Mesenchymal stem cell (in vitro differentiated cells and primary cell): ENCODE results near the gene LRFN4.

ENCODE experiments used
- DNase-seq: peaks from one replicate; pipeline ENCODE4 v3.0.0-alpha.2; 2013
- H2AFZ ChIP-seq: one replicate; pipeline ENCODE4 v1.6.1; 2013; ENCODE audit warnings: low read depth, mild to moderate bottlenecking, control low read depth, inconsistent platforms, low read length, moderate library complexity
- H2AK5ac ChIP-seq: 2 replicates; pipeline ENCODE4 v1.6.1; 2013; ENCODE audit warnings: low read length, moderate library complexity, mild to moderate bottlenecking, inconsistent platforms; ENCODE audit not compliant: severe bottlenecking
- H2BK120ac ChIP-seq: one replicate; pipeline ENCODE4 v1.6.1; 2013; ENCODE audit warnings: low read depth, mild to moderate bottlenecking, inconsistent platforms, low read length, moderate library complexity
- H2BK12ac ChIP-seq, 2 experiments: one replicate each; pipeline ENCODE4 v1.6.1; 2013; ENCODE audit warnings: inconsistent platforms in 2 of 2, low read length in 2 of 2, mild to moderate bottlenecking in 2 of 2, moderate library complexity in 2 of 2, control low read depth in 1 of 2
- H2BK15ac ChIP-seq: one replicate; pipeline ENCODE4 v1.6.1; 2013; ENCODE audit warnings: mild to moderate bottlenecking, low read depth, inconsistent platforms; ENCODE audit not compliant: poor library complexity, severe bottlenecking
- H2BK5ac ChIP-seq: 2 replicates; pipeline ENCODE4 v1.6.1; 2013; ENCODE audit warnings: low read depth, mild to moderate bottlenecking, low read length, control low read depth, inconsistent platforms; ENCODE audit not compliant: poor library complexity, severe bottlenecking
- H3K14ac ChIP-seq, 2 experiments: one replicate each; pipeline ENCODE4 v1.6.1; 2013; ENCODE audit warnings: inconsistent platforms in 2 of 2, low read length in 2 of 2, control low read depth in 1 of 2, mild to moderate bottlenecking in 1 of 2, moderate library complexity in 1 of 2
- H3K18ac ChIP-seq, 2 experiments: one replicate each; pipeline ENCODE4 v1.6.1; 2013; ENCODE audit warnings: inconsistent platforms in 2 of 2, low read length in 2 of 2, control low read depth in 1 of 2, low read depth in 1 of 2, mild to moderate bottlenecking in 1 of 2
- H3K23ac ChIP-seq, 2 experiments: one replicate each; pipeline ENCODE4 v1.6.1; 2013; ENCODE audit warnings: inconsistent platforms in 2 of 2, low read length in 2 of 2, mild to moderate bottlenecking in 2 of 2, moderate library complexity in 2 of 2, control low read depth in 1 of 2
- H3K27ac ChIP-seq: 2 replicates; pipeline ENCODE4 v1.5.1; 2013; ENCODE audit warnings: mild to moderate bottlenecking, moderate library complexity, low read length, control low read depth, inconsistent platforms; ENCODE audit not compliant: poor library complexity, severe bottlenecking
- H3K27me3 ChIP-seq, 2 experiments: 2 replicates each; pipeline versions ENCODE4 v1.6.1 to v1.7.0; 2013; ENCODE audit warnings: low read length in 2 of 2, mild to moderate bottlenecking in 2 of 2, moderate library complexity in 2 of 2, control low read depth in 1 of 2, inconsistent platforms in 1 of 2; ENCODE audit not compliant: control insufficient read depth in 1 of 2, insufficient read depth in 1 of 2
- H3K36me3 ChIP-seq, 2 experiments: 2 replicates each; pipeline versions ENCODE4 v1.6.1 to v1.7.0; 2013; ENCODE audit warnings: low read length in 2 of 2, control low read depth in 1 of 2, inconsistent platforms in 1 of 2, low read depth in 1 of 2, mild to moderate bottlenecking in 1 of 2; ENCODE audit not compliant: insufficient read depth in 2 of 2, control insufficient read depth in 1 of 2
- H3K4ac ChIP-seq, 2 experiments: one replicate each; pipeline ENCODE4 v1.6.1; 2013; ENCODE audit warnings: inconsistent platforms in 2 of 2, low read length in 2 of 2, mild to moderate bottlenecking in 2 of 2, moderate library complexity in 2 of 2, control low read depth in 1 of 2, low read depth in 1 of 2
- H3K4me1 ChIP-seq: 2 replicates; pipeline ENCODE4 v1.6.1; 2013; ENCODE audit warnings: low read depth, low read length, control low read depth; ENCODE audit not compliant: control insufficient read depth, insufficient read depth
- H3K4me2 ChIP-seq: 2 replicates; pipeline ENCODE4 v1.6.1; 2013; ENCODE audit warnings: low read length, mild to moderate bottlenecking, inconsistent platforms; ENCODE audit not compliant: poor library complexity, severe bottlenecking
- H3K4me3 ChIP-seq, 2 experiments: 2 replicates each; pipeline versions ENCODE4 v1.5.1 to v1.7.0; 2013; ENCODE audit warnings: low read length in 2 of 2, mild to moderate bottlenecking in 2 of 2, control low read depth in 1 of 2, low read depth in 1 of 2; ENCODE audit not compliant: insufficient read depth in 1 of 2
- H3K79me1 ChIP-seq: replicated peaks from 2 replicates; pipeline ENCODE4 v1.6.1; 2013; ENCODE audit warnings: mild to moderate bottlenecking, control low read depth, low read length, inconsistent platforms; ENCODE audit not compliant: poor library complexity, severe bottlenecking
- H3K9ac ChIP-seq: 2 replicates; pipeline ENCODE4 v1.7.0; 2013; ENCODE audit warnings: mild to moderate bottlenecking, low read length, moderate library complexity
- H3K9me3 ChIP-seq: 2 replicates; pipeline ENCODE4 v1.7.0; 2013; ENCODE audit warnings: mild to moderate bottlenecking, low read length; ENCODE audit not compliant: control insufficient read depth
- H4K8ac ChIP-seq: one replicate; pipeline ENCODE4 v1.6.1; 2013; ENCODE audit warnings: inconsistent platforms, mild to moderate bottlenecking, low read length, moderate library complexity
- H4K91ac ChIP-seq: one replicate; pipeline ENCODE4 v1.6.1; 2013; ENCODE audit warnings: mild to moderate bottlenecking, low read length, inconsistent platforms
- WGBS: methylation state at CpG from one replicate; pipeline ENCODE4 v1.1.7; 2013; ENCODE audit warnings: mixed read lengths; 5-methylcytosine and 5-hydroxymethylcytosine counted together

LRFN4 gene

GRCh38 chr11:66870131-66870530 lies 13.3 kb downstream of the LRFN4 start:
- DNase-seq: no peak

DNA sequence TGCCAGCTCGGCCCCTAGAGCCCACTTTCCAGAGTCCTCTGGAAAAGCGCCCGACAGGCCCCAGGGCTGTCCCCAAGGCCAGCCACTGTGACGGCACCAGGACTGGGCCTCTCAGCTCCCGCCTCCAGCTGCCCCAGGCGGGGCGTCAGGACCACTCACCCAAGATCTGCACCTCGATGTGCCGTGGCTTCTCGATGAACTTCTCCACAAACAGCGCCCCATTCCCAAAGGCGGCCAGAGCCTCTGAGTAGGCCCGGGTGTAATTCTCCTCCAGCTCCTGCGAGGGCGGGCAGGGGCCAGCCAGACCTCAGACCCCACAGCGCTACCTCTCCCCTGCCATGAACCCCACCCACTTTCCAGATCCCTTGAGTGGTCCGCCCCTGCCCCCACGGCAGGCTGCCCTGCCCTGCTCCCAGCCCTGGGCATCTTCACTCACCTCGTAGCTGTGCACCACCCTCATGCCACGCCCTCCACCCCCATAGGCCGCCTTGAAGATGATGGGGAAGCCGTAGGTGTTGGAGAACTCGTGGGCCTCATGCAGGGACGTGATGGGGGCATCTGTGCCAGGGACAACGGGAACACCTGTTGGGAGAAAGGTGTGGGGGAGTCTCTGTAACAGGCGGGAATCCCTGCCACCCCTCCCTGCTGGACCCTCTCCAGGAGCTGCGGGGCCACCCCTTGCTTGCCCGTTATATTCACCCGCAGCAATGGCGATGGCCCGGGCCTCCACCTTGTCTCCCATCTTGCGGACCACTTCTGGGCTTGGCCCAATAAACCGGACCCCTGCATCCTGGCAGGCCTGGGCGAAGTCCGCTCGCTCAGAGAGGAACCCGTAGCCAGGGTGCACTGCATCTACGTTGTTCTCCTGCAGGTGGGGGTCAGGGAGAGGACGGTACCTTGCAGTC lies 14.0 kb downstream of the LRFN4 start:
- 97% methylated on average over 34 of the region's 39 CpGs for WGBS
- Histone ChIP-seq H3K9ac (no peak overlapping the region), H3K4me2 (no peak overlapping the region), H2AFZ (no peak overlapping the region), H3K36me3 (peaks cover 18 to 43% of the 10 kb centered on the region in 2 experiments), H3K27ac (no peak overlapping the region), H2BK12ac (no peak overlapping the region), H3K23ac (no peak overlapping the region), H3K9me3 (no peaks in the 10 kb centered on the region), H3K79me1 (peaks cover 5% of the 10 kb centered on the region), H3K18ac (no peak overlapping the region), H3K4me3 (no peak overlapping the region), H3K27me3 (no peaks in the 10 kb centered on the region), H4K91ac (no peak overlapping the region), H2BK120ac (no peak overlapping the region), H3K4me1 (peaks cover 7% of the 10 kb centered on the region), H2AK5ac (no peak overlapping the region), H3K14ac (no peak overlapping the region), H2BK15ac (no peak overlapping the region), H3K4ac (no peak overlapping the region), H4K8ac (no peak overlapping the region), H2BK5ac (no peak overlapping the region)
- DNase-seq: no peak

More at GRCh38 chr11:66870131-66870530, 13.3 kb downstream of the LRFN4 start:
- no peak overlapping the region for H3K14ac ChIP-seq
- H2AK5ac ChIP-seq: no peak overlapping the region
- no peak overlapping the region for H3K4ac ChIP-seq
- H3K4me1 ChIP-seq: peaks cover 7% of the 10 kb centered on the region
- no peak overlapping the region for H3K27ac ChIP-seq
- H2BK5ac ChIP-seq: no peak overlapping the region
- H2BK12ac ChIP-seq: no peak overlapping the region
- no peak overlapping the region for H3K4me3 ChIP-seq
- H3K9me3 ChIP-seq: no peaks in the 10 kb centered on the region
- H3K23ac ChIP-seq: no peak overlapping the region
- H2BK120ac ChIP-seq: no peak overlapping the region
- H4K91ac ChIP-seq: no peak overlapping the region
- no peak overlapping the region for H2AFZ ChIP-seq
- H3K36me3 ChIP-seq: peaks cover 18 to 50% of the 10 kb centered on the region in 2 experiments
- no peak overlapping the region for H3K9ac ChIP-seq
- H3K18ac ChIP-seq: no peak overlapping the region
- H2BK15ac ChIP-seq: no peak overlapping the region
- H3K79me1 ChIP-seq: peaks cover 4% of the 10 kb centered on the region
- no peaks in the 10 kb centered on the region for H3K27me3 ChIP-seq
- 95% methylated on average over 13 of the region's 16 CpGs for WGBS
- no peak overlapping the region for H4K8ac ChIP-seq
- no peak overlapping the region for H3K4me2 ChIP-seq

- Histone ChIP-seq H2BK120ac (no peak overlapping the region), H3K4me1 (peaks cover 7% of the 10 kb centered on the region), H2BK5ac (no peak overlapping the region), H3K14ac (no peak overlapping the region), H3K4ac (no peak overlapping the region), H4K8ac (no peak overlapping the region), H3K9me3 (no peaks in the 10 kb centered on the region), H3K4me3 (no peak overlapping the region), H3K23ac (no peak overlapping the region), H4K91ac (no peak overlapping the region), H3K27ac (no peak overlapping the region), H3K18ac (no peak overlapping the region), H3K9ac (no peak overlapping the region), H2BK15ac (no peak overlapping the region), H3K36me3 (peaks cover 18 to 39% of the 10 kb centered on the region in 2 experiments), H2AK5ac (no peak overlapping the region), H3K79me1 (peaks cover 5% of the 10 kb centered on the region), H2AFZ (no peak overlapping the region), H3K27me3 (no peaks in the 10 kb centered on the region), H2BK12ac (no peak overlapping the region), H3K4me2 (no peak overlapping the region)
- no peak for DNase-seq
- 96% methylated on average over 18 of the region's 18 CpGs for WGBS
Observed at GRCh38 chr11:66871521-66871901, 14.6 kb downstream of the LRFN4 start.

- no peak for DNase-seq
- Histone ChIP-seq H3K4ac (no peak overlapping the region), H3K27me3 (no peaks in the 10 kb centered on the region), H4K8ac (no peak overlapping the region), H3K9me3 (no peaks in the 10 kb centered on the region), H2BK15ac (no peak overlapping the region), H3K18ac (no peak overlapping the region), H3K36me3 (peaks cover 14 to 25% of the 10 kb centered on the region in 2 experiments), H3K14ac (no peak overlapping the region), H2AFZ (no peak overlapping the region), H2BK5ac (no peak overlapping the region), H3K79me1 (peaks cover 15% of the 10 kb centered on the region), H3K23ac (no peak overlapping the region), H3K27ac (no peak overlapping the region), H3K9ac (no peak overlapping the region), H2AK5ac (no peak overlapping the region), H2BK12ac (no peak overlapping the region), H3K4me3 (no peak overlapping the region), H4K91ac (no peak overlapping the region), H2BK120ac (no peak overlapping the region), H3K4me1 (peaks cover 8% of the 10 kb centered on the region), H3K4me2 (no peak overlapping the region)
- WGBS: 89% methylated on average over 4 of the region's 6 CpGs
Observed at GRCh38 chr11:66874232-66874631, 17.4 kb downstream of the LRFN4 start.
